ENCODE results near the gene SORCS3.

SORCS3 gene

DNA sequence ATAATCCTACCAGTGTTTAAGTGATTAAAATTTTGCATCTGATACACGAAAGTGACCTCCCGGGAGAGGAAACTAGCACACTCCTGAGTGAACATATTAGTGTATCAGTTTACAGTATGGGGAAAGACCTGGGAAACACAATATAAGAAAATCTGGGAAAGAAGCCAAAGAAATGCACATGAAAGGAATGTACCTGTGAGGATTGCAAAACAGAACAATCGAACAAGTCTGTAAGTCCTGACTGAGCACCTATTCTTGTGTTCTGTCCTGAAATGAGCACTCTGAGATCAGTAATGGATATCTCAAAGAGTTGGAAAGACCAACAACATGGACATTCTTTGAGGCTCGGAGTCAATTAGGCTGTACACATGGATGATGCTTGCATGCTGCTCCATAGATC is 554.7 kb downstream of the SORCS3 start:
- no peak for DNase-seq

DNA sequence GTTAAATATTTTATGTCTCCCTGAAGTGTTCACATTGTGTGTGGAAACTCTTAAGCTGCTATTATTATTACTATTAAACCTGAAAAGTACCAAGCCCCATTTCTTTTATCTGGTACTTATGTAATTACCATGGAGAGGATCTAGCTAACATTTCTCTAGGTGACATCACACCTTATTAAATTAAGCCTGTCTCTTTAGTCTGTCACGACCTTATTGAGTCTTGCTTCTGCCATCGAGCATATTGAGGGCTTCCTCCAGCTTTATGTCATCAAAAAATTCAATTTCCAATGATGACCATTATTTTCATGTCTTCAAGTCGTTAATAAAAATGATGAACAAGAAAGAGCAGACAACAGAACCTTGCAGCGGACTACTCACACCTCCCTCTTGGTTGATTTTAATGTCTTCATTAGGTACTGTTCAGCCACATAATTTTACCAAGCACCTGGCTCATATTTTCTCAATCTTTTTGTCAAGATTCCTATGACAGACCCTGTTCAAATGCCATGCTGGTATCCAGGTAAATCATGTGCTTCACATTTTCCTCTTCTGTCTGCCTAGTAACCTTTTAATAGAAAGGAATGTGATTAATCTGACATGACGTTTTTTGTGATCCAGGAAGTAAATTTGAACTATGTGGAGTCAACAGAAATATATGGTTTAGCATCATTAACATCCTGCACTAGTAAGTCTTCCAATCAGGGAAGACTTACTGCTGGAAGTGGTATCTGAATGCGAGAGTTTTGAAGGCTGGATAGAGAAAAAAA is 556.7 kb downstream of the SORCS3 start:
- no peak for DNase-seq

DNA sequence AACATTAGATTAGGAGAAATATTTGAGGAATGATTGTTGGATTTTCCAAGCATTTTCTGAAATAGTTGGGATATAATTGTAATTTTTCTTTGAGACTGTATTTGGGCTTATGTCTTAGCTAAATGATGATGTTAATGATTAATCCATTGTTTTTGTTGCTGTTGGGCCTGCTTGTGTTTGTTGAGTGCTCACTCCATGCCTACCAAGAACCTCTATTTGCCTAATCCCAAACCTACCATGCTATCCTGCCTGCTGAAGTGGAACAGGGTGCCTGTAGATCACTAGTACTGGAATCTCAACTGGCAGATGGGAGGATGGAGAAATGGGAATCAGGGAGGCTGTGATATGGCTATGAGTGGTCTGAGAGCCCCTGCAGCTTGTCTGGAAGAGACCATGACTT is 565.5 kb downstream of the SORCS3 start:
- DNase-seq, result no peak

DNA sequence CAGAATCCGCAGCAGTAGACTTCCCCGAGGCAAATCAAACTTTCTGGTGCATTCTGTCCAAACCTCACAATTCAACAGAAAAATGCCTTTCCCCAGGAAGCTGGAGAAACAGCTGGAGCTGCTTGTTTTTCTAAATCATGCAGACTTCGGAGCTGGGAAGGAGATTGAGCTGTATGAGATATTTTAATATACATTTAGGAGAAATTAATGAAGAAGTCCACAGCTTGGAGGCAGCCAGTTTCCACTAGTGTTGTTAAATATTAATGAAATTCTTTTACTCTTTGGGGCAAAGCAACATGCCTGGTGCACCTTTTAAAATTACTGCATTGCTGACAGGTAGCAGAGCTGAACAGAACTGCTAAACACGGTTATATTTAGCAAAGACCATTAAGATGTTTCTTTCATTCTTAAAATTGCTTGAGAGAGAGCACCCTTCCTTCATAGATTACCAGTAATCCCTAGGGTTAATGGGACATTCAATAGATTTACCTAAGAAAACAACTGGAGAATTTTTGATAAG is 566.4 kb downstream of the SORCS3 start:
- no peak for DNase-seq

DNA sequence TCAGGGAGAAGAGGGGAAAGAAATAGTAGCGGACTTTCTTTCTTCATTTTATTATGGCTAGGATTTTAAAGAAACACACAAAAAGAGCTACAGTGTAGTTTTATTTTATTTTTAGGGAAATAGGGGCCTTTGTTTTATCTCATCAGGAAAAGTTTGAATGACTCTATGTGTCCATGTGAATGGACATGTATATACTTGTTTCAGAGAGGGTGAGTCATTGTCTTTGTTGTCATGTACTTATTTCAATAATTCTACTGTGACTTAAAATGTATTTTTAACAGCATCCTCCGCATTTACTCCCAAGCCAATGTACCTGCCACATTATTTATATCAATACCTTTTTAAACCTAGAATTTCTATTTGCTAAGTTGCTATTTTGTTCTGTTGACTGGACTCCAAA is 569.5 kb downstream of the SORCS3 start:
- no peak for DNase-seq

DNA sequence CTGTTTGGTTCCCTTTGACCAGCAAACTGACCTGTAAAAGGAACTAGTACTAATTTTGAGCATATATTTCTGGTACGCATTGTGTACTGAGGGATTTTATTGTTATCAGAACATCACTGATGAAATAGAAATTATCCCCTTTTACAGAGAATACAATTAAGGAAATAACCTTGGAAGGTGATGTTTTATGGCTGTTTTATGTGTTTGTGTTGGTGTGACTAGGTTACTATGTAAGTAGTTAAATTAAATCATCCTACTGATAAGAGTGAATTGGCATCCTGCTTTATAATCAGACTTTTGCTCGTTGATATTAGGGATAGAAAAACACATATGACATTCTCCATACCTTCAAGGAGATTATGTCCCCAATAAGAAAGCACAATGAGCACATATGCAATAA is 596.6 kb downstream of the SORCS3 start:
- DNase-seq, result no peak

DNA sequence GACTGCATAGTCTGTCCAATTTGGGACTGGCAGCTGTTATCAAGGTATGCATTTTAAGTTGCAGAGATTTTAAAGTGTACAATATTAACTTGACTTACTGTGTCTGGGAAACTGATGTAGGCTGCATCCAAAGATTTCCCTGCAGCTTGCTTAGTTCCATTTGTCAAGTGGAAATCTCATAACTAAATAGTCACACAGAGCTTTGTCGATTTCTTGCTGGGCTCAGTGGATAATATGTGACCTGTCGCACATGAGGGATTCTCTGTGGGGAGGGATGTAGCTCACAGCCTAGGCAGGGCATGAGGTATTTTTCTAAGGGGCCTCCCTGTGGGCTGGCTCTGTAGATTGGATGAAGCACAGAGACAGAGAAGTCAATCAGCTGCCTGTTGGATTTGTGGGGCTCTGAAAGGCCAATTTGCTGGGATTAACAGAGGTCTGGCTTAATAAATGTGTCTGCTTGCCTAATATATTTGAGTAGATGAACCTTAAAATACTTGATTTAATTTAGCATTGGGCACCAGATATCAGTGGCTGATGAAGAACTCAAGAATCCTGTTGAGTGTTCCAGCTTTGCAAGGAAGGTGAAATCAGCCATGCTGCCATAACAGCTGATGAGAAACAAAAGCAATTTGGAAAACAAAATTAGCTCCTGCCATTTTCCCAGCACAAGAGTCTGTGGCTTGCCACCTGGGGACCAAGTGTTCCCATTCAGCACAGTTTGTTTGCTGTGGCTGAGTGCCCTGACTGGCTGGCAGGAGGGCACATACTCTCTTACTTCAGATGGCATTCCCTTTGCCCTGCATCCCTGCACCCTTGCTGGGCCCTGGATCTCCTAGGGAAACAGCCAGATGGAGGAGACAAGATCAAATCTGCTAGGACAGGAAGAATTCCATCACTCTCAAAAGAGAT is 598.5 kb downstream of the SORCS3 start:
- no peak for DNase-seq

DNA sequence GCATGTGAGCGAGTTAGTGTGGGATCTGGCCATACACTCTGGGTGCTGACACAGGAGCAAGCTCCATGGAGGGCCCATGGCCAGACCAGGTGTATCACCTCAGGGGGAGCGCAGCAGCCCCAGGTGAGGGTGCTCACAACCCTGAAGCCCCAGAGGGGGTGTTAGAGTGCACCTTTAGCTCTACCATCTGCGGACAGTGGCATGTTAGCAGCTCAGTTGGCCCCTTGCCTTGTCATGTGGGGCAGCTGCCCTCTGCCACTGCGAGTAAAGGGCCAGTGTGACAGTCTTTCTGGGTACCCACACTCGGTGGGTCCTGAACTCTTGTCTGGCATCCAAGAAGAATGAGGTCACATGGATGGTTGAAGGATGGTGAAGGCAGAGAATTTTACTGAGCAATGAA is 600.2 kb downstream of the SORCS3 start:
- DNase-seq, result no peak

DNA sequence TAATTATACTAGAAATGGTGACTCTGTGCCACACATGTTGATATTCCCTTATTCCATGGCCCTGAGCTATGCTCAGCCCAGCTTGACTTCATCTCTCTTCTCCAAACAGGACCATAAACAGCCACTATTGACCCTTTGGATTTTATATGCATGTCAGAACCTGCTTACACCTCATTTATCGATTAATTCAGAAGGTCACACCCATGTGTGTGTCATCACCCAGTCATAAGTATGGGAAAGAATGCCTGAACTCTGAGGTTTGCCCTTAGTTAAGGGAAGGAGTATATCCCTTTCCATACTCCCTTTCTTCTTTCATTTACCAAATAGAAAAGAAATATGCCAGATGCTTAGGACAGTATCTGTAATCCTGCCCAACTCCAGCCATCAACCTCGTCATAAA is 602.3 kb downstream of the SORCS3 start:
- DNase-seq, result no peak

DNA sequence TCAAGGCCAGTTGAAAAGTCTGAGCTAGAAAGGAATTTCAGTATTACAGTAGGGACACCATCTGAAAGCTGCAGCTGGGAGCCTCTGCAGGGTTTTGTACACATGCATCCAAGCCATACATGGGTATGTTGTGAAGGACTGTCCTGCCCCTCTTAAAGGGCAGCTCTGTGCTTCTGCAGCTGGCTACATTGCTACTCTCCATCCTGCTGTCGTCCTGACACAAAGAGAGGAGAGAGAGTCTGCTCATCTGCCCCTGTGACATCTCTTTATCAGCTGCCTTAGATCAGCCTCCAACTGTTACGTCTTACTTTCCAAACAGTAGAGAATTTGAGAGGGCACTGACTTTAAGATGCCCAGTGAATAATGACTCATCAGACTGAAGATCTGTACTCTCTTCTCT is 602.7 kb downstream of the SORCS3 start:
- DNase-seq, result no peak

DNA sequence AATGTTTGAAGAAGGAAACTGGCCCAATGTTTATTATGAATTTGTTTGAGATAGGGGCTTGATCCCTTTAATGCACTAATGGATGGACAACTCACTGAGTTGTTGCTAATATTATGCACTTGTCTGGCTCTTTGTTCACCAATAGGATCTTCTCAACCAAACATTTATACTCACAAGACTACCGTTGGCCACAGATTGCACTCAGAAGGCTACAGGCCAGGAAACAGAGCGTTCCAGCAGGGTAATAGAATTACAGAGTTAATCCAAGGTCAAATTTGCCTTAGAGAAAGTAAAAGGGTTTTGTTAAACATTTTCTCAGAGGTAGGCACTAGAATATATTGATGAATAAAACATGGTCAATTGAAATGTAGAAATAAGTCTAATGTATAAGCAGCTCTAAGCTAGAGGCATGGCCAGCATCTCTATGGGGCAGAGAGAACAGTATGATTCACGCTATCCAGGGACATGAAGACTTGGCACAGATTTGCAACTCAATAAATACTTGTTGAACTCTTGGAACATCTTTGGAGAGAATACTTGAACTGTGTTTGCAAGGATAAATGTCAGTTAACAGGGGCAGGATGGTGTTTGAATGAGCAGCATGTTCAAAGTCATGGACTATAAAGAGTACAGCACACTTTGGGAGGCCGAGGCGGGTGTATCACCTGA is 606.9 kb downstream of the SORCS3 start:
- no peak for DNase-seq

DNA sequence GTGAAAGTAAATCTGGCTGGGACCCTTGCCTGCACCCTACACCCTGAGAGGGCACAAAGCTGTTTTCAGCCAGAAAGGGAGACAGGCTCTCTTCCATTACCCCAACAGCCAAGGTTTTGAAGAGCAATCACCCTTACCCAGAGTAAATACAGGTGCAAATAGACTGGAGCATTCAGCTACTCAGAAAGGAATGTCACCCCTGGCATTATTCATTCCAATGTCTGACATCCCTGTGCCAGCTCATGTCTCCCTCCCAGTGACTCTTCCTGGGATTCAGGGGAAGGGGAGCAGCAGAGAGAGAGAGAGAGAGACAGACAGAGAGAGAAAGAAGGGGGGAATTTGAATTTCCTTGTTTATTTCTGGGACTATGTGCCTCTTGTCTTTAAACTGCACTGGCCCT is 611.8 kb downstream of the SORCS3 start:
- DNase-seq, result no peak

DNA sequence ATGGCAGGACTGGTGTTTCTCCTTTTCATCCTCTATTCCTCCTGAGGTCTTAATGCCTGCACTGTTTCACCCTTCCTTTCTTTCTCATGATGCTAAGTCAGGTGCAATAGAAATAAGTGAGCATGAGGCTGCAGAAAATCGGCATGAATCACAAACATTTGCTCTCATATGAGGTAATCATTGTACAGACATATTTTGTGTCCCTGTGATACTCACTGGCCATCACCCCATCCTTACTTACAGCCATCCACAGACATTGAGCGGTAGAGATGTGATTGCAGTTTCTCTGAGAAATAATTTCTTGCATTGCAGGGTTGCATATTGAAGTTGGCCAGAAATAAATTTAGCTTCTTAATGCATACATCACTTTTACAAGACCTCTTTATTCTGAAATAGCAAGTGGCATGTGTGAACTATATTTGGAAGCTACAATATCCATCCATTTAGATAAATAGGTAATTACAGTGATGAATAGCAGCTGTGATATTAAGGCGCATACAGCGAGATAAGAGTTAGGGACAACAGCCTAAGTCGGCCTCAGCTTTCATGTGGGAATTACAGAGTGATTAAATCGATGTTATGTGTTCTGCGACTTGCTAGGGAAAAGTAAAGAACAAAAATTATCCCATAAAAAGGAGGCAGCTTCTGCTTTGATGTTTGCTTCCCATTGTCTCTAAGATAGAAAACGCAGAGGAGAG is 612.6 kb downstream of the SORCS3 start:
- DNase-seq, result no peak

DNA sequence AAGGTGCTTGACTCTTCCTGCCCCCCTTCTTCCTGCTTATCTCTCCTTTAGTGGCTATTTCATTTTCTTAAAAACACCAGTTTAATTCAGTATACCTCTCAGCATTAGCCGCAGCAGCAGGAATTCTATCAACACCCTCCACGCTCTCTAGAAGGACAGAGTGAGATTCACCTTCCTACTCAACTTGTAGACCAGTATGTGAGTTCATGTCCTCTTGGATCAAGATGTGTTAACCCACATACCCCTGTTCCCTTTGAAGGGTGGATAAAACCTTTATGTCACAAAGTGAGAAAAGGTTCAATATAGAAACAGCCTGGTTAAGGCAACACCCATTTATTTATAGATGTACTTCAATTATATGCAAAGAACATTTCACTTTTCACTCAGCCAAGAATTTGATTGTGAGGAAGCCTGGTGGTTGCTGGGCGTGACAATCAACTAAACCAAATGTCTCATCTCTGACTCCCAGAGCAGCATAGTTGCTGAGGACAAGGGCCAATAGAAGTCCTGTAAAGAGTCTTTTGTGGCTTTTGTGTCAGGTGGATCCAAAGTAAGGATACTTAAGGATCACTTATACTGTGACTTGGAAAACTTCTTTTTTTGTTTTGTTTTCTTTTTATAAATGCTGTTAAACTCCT is 617.1 kb downstream of the SORCS3 start:
- no peak for DNase-seq

DNA sequence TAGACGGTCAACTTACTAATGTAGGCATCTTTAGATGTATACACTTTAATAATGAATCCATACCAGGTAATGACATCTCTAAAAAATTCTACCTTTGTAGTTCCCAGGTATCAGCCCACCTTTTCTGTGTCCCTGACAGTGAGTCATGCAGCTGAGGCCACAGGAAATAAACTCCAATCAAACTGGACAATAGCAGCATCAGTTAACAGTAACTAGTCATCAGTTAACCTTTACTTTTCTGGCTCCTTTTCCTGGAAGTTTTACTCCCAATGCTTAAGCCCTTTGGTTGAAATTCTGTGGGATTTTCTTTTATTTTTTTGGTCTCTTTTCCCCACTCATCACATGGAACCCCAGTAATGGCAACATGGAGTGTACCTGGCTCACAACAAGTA is 617.6 kb downstream of the SORCS3 start:
- DNase-seq, result no peak

DNA sequence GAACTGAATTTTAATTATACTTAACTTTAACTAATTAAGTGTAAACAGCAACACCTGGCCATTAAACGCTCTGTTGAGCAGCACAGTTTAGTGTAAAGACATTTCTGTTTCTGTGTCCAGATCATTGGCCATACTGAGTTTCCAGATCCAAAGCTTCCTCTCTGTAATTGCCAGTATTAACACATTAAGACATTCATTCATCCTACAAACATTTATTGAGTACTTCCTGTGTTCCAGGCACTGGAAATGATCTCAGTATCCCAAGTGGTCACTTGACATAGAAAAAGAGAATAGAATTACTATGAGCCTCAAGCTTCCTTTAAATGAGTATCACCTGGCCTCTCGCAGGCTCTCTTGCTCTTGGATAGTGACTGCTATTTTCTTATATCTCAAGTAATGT is 618.1 kb downstream of the SORCS3 start:
- DNase-seq, result no peak

DNA sequence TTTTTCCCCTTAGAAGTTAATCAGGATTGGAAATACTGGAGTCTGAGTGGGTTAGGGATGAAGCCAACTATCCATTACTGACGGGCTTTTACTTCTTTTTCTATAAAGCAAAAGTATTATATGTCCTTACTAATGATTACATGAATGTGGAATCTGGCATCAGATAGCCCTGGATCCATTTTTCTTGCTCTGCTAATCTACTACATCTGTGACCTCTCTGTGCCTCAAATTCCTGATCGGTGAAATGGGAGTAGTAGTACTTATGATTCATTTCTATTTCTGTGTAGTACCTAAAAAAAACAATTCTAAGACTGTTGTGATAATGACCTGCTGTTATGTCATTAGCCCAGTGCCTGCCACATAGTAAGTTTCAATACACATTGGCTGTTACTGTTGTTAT is 621.6 kb downstream of the SORCS3 start:
- no peak for DNase-seq

DNA sequence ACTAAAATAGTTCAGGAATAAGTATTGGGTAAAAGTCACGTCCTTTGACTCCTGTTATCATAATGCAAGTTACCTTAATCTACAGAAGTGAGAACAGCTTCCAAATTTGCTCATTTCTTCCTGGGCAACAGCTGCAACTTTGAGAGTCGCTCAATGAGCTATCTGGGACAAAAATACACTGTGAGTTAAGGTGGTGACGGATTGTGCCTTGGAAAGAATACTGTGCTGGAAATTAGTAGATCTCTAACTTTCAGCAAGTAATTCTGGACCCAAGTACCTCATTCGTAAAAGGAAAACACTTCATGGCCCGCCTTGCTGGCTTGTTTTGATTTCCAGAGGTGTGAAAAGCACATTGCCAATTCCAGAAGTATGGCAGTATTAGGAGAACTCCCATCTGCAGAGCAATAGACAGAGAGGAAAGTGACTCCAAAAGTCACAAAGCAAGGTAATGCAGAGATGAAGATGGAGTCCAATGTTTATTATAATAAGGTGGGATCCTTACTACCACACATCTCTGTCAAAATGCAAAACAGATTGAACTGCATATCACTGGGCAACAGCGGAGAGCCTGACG is 626.0 kb downstream of the SORCS3 start:
- DNase-seq, result no peak

DNA sequence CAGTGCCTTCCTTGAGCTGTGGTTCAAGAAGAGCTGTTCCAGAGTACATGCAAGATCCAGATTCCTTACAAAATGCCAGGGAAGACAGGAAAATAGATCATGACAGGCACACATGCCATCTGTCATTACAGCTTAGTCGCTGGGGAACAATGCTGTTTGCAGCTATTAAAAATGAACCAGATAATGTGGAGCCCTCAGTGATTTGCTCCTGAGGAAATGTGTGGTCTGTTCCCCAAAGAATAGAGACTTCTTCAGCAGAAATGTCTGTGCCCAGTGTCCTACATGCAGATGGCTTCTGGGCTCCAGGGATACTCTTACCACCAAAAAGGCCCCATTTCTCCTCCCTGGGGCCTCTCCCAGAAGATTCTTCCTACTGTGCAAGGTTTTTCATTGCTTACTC is 627.9 kb downstream of the SORCS3 start:
- no peak for DNase-seq

DNA sequence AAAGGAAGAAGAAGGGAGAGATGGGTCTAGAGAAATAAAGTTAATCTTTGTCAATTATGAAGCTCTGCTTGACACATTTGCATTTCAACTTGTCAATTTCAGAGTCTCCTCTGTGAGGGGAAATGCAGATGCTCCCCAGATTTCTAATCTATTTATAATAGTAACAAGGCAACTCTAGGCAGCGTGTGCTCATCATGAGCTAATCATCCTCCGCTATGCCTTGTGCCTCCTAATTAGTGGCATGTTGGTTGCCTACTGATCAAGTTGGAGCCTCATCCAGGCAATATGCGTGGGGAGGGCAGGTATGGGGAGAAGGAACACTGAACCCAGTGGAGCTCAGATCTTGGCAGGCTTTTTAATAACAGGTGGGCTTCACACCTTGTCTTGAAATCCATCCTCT is 628.6 kb downstream of the SORCS3 start:
- no peak for DNase-seq

DNA sequence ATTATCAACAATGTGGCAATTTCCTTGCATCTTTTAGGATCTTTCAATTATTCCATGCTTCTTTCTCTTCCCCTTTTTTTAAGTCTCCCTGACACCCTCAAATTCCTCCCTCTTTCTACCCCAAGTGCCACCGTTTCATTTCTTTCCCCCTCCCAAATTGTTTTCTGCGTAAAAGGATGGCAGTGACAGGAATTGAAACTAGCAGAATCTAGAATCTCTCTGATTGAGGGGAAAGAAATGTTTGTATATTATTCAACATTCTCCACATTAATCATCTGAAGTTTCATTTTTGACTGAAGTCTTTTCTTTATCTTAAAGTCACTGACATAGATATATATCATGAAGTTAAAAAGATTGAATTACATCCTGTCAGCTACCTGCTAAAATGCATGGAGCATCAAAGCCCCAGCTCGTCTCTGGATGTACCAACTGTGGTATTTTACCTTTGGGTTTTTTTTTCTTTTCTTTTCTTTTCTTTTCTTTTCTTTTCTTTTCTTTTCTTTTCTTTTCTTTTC is 633.5 kb downstream of the SORCS3 start:
- DNase-seq, result no peak

DNA sequence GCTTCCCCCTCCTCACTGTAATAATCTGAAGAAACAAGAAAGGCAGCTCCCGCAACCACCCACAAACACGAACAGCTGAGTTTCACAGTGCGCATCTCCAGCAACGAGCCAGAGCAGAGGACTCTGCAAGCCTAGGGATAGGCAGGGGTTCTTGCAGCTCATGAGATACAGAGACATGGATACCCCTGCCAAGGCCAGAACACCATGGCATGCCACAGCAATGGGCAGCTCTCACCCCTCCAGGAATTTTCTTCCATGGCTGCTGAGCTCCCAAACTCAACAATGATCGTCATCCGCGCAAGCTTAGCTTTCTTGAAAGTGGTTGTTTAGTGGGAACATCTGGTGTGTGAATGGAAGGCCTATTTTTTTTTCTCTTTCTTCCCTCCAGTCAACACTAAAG is 637.3 kb downstream of the SORCS3 start:
- no peak for DNase-seq
